Activated CD4-positive, alpha-beta T cell treated with anti-CD3 and anti-CD28 coated beads, Interleukin-2, Interleukin-6, amounts not matched to agents 100 ng/mL and 50 ng/mL, durations not matched to agents 16 hours and 8 hours (primary cell): Measurements from ENCODE around the gene GALR2.
A peak's percentile ranks its signal among the peaks of the same experiment; 100 is the strongest.

Experiments
- DNase-seq: peaks from one replicate; pipeline ENCODE4 v3.0.0-alpha.2; 2020

GALR2 gene

DNA sequence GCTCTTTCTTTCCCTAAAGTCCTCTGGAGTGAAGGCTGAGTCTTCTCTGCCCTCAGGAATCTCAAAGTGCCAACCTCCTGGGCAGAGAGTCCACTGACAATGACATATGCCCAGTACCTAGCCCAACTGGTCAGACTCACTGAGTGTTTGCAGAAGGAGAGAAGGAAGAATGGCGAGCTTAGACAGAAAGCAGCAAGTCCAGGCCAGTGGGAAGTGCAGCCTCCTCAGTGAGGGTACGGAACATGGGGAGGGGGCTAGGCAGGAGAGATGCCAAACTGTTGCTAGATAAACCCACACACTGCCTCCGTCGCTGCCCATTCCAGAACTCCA is 28.3 kb downstream of the GALR2 start:
- no peak for DNase-seq

DNA sequence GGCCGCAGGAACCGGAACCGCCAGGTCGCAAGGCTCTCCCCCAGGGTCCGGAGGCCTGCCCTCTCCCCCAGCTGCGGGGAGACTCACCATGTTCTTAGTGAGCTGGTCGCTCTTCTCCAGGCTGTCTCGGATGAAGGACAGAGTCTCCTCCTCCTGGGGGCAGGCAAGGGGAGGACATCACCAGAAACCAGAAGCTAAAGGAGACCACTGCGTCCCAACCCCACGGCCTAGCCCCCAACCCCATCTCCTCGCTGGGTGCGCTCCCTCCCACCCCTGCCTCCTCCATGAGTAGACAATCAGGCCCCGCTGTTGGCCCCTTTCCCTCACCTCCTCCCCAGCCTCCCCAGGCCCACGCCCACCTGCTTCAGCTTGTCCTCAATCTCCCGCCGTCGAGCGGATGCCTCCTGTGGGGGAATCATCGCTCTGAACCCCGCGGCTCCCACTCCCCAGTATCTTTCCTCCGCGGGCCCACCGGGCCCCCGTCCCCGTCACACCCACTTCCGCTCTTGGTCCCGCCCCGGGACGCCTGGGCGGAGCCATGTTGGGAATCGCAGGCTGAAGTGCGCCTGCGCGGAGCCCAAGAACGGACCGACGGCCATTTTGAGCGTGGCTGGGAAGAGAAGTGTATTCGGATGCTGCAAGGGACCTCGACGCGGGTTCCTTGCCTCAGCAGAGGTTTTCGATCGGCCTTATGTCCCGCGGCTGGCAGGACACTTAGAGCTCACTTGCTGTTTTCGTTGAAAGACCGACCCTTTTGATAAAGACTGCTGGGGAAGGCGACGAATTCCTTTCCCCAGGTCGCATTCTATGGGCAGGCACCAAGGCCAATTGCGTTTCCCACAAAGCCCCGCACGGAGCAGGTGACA is 28.9 kb downstream of the GALR2 start, which contains the start of gene EXOC7:
Gene EXOC7, minus strand, starts transcription at position 514 of the 866 bp plus-strand sequence. Its CDS starts 95 bp downstream, at position 419.
- peak; percentile 96 for DNase-seq

DNA sequence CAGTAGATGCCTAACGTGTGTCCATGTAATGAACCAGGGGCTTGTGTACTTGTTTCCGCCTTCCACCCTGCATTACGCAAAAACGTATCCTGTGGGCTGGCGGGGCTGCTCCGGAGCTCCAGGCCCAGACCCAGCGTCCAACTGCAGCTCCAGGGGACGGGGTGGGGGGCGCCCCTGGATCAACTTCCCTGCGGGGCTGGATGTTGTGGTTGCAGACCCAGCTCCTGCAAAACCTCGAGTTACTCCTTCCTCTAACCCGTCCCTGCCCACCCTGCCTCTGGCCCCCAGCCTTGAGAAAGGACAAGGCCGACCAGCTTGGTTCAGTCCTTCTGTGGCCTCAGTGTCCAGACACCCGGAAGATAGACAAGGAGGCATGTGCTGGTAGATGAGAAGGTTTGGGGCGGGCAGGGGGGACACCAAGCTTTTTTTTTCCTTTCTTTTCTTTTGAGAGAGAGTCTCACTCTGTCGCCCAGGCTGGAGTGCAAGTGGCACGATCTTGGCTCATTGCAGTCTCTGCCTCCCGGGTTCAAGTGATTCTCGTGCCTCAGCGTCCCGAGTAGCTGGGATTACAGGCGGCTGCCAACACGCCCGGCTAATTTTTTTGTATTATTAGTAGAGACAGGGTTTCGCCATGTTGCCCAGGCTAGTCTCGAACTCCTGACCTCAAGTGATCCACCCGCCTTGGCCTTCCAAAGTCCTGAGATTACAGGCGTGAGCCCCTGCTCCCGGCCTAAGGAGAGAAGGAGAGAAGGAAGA is 29.7 kb downstream of the GALR2 start:
- no peak for DNase-seq

DNA sequence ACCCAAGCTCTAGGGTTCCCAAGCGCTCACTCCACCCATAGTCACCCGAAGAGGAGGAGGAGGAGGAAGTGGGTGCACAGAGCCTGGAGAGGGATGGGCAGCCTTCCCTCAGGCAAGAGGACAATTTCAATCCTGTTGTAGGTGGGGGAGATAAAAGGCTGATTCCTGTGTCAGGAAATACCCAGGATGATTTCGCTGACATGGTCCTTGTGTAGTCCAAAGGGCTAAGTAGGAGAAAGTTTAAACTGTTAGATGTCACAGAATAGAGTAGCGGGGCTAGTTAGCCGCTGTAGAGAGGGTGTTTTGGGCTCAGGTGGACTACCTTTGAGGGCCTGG is 30.3 kb downstream of the GALR2 start:
- no peak for DNase-seq

DNA sequence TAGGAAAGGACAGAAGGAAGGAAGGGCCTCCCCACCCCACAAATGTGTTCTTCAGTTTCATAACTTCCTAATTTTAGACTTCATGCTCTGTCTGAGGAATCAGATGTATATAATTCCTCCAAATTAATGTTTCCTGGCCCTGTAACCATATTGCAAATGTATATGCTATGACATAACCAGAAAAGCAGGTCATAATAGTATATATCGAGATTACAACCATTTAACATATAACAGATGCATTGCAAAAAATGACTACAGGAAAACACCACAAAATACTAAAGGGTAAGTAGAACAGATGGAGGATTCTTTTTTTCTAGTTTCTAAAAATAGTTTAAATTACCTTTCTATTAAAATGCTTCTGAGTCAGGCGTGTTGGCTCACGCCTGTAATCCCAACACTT is 32.1 kb downstream of the GALR2 start:
- DNase-seq, result no peak

DNA sequence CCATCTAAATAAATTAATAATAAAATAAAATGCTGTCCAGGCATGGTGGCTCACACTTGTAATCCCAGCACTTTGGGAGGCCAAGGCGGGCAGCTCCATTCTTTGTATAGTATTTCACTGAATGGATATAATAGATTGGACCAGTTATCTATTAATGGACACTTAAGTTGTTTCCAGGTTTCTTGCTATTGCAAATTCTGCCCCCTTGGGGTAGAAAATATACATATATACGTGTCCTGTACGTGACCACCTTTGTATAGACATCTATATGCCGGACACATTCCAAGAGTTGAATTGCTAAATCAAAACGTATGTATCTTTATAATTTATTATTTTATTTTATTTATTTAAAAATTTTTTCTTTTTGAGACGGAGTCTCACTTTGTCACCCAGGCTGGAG is 32.9 kb downstream of the GALR2 start:
- peak; percentile 23 for DNase-seq

DNA sequence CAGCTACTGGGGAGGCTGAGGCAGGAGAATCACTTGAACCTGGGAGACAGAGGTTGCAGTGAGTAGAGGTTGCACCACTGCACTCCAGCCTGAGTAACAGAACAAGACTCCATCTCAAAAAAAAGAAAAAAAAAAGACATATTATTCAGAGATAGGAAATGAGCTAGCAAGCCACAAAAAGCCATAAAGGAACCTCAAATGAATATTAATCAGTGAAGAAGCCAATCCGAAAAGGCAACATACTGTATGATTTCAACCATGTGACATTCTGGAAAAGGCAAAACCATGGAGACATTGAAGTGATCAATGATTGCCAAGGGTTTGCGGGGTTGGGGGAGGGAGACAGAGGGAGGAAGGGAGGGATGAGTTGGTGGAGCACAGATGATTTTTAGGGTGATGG is 37.4 kb downstream of the GALR2 start:
- DNase-seq, result no peak

DNA sequence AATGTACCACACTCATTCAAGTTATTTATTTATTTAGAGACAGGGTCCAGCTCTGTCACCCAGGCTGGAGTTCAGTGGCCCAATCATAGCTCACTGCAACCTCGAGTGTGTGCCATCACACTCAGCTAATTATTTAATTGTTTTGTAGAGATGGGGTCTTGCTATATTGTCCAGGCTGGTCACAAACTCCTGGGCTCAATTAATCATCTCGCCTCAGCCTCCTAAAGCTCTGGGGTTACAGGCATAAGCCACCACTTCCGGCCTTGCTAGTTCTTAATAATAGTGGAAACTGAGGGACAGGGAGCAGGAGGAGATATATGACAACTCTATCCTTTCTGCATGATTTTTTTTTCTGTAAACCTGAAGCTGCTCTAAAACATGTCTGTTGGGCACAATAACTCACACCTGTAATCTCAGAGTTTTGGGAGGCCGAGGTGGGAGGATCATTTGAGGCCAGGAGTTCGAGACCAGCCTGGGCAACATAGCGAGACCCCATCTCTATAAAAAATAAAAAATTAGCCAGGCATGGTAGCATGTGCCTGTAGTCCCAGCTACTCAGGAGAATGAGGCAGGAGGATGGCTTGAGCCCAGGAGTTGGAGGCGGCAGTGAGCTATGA is 40.7 kb downstream of the GALR2 start:
- DNase-seq, result no peak

DNA sequence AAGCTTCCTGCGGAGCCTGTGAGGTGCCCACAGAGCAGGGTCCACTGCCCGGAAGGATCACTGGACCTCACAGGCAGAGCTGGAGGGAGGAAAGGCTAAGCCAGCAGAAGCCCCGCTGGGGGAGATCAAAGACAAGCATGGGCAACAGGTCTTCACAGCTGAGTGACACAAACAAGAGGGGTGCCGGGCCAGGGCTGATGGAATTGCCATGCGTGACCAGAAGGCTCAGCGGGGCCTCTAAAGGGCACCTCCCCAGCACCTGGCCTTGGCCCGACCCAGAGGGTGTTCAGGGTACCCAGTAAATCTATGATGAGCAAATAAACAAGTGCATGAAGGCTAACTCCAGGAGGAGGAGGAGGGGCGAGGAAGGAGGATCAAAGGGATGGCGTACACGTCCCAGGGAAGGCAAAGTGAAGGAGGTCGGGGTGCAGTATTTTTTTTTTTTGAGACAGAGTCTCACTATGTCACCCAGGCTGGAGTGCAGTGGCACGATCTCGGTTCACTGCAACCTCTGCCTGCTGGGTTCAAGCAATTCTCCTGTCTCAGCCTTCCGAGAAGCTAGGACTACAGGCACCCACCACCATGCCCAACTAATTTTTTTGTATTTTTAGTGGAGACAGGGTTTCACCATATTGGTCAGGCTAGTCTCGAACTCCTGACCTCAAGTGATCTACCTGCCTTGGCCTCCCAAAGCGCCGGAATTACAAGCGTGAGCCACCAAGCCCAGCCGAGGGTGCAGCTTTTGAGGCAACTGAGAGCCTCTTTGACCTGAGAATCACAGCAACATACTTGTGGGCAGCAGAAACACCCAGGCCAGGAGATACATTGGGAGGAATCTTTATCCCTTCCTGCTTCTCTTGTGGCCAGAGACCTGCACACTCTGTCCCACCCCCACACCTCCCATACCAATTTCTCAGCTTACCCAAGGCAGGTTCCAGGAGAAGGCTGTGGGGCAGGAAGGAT is 45.1 kb downstream of the GALR2 start:
- DNase-seq, result no peak

DNA sequence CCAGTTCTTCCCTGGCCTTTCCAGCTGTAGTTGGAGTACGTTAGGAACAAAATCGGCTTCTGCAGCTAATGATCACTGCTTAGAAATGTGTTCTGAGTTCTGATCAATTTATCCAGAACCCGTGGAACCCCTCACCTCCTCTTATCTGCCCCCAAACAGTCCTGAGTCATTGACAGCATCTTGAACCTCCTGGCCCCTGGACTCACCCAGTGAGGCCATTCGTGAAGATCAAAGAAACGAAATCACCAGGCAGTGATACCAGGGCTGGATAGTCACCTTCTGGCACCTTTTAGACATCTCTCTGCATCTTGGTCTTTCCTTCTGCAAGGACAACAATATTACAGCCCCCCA is 46.1 kb downstream of the GALR2 start:
- DNase-seq, result no peak

DNA sequence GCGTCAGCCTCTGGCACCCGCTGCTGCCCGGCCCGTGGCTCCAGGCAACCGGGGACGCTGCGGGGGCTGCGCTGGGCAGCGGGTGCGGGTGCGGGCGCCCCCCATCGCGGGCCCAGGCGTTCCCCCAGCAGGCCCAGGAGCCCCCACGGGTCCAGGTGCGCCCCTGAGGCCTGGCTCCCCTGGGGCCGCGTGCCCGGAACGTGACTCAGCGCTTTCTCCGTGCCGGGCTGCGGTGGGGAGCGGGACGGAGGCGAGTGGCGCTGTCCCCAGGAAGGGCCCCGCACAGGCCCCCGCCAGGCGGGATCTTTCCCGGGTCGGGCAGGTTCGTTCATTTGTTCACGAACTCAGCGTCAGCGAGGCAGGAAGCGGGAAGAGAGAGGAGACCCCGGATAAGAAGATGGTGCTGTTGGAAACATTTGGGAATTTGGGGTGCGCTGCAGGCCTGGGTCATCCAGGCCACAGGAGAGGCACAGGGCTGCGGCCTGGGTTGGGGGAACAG is 47.4 kb downstream of the GALR2 start:
- peak; percentile 17 for DNase-seq

DNA sequence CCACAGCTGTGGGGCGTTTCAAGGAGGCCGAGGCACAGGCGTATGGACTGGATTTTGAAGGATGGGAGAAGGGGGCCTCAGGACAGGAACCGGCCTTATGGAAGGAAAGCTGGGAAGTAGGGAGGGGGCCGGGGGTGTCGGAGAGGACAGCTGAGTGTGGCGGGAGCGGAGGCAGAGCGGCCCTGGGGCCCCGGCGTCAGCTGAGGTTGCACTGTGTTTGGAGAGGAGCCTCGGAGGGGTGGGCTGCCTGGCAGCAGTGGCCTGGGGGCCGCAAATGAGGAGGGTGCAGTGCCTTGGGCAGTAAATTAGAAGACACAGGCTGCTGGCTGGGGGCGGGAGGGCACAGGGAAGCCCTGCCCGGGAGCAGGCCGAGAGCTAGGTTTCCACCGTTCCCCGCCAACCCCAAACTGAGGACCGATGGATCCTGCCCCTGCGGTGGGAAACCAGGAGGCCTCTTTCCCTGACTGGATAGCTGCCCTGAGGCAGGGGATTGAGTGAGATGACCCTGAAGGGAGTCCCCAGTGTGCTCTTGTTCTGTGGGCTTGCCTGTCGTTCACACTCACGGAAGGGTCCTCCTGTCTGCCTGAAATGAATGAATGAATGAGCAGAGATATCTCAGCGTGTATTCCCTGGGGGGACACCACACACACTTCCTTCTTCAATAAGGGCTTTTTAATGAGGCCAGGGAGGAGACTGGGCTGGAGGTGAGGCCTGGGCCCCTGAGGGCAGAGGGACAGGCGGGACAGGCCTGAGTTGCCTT is 48.0 kb downstream of the GALR2 start:
- no peak for DNase-seq

DNA sequence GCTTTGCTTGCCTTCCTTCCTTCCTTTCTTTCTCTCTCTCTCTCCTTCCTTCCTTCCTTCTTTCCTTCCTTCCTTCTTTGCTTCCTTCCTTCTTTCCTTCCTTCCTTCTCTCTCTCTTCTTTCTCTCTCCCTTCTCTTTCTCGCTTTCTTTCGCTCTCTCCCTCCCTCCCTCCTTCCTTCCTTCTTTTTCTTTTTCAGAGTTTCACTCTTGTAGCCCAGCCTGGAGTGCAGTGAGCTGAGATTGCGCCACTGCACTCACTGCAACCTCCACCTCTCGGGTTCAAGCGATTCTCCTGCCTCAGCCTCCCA is 48.6 kb downstream of the GALR2 start:
- no peak for DNase-seq

DNA sequence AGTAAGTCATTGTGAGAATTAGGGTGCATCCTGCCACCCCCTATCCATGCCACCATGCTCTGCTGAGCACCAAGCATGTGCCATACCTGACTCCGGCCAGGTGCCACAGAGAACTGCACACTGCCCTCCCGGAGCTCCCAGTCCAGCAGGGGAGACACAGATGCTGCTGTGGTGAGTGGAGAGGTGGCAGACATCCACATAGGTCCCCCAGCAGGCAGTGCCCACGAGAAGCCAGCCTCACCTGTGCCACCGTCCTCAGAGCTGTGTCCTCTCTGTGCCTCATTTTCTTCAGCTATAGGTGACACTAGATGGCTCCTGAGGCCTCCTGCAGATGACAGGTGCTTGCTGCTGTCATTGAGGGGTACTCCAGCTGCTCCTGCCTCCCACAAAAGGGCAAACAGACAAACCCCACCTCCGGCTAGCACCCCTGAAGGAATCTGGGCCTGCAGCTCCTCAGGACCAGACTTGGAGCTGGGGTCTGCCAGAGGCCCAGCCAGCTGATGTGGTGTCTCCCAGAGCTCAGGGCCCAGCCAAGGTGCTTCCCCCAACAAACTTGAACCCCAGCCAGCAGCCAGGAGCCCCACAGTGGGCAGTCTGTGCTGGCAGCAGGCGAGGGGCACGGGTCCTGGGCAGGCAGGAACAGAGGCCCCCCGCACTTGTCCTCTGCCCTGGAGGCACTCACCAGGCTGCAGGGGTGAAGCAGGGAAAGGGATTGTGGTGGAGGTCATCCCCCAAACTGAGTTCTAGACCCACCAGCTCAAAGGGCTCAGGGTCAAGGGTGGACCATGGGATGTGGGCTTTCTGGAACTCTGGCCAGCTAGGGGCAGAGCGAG is 49.4 kb downstream of the GALR2 start:
- no peak for DNase-seq

DNA sequence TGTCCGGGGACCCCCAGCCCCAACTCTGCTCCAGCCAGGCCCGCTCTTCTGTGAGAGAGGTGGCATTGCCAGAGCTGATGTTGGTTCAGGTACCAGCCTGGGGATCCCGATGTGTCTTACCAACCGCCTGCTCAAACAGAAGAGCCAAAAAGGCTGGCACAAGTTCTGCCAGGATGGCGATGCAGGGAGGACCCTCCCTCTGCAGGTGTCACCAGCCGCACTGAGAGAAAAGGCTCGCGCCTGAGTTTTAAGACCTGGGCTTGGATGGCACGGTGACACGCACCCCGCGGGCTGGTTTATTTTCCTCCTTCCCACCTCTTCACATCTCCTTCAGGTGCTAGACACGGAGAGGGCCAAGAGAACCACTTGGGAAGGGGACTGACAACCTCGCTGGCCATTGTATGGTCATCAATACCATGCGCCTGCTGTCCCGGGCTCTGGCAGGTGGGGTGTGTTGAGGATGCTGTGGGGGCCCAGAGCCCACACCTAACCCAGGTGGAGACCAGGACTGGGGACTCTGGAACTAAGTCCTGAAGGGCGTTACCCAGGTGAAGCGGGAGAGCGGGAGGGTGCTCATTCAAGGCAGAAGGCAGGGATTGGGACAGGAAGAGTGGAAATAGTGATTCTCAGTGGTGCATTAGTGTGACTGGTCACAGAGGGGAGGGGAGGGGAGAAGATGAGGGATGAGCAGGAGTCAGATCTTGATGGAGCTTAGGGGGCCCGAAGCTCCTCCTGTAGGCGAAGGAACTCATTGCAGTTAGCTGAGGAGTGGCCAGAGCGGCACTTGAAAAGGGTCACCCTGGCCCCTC is 50.2 kb downstream of the GALR2 start:
- peak; percentile 25 for DNase-seq

DNA sequence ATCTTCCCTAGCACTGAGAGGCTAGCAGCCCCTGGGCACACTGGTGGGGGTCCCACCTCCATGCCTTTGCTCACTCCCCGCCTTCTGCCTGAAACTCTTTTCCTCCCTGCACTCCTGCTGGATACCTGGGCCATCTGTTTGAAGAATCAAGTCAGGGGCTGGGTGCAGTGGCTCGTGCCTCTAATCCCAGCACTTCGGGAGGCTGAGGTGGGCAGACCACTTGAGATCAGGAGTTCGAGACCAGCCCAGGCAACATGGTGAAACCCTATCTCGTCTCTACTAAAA is 50.8 kb downstream of the GALR2 start:
- DNase-seq, result no peak

DNA sequence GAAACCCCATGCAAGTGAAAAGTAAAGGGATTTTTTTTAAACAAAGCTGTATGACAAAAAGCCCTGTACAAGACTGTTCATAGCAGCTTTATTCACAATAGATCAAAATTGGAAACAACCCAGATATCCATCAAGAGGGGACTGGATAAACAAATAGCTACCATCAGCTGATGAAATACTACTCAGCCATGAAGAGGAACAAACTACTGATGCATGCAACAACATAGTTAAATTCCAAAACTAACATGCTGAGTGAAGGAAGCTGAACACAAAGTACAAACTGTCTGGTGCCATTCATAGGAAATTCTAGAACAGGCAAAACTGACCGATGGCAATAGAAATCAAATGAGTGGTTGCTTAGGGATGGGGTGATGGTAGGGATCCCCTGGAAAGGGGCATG is 51.3 kb downstream of the GALR2 start:
- no peak for DNase-seq
